Lung (tissue), 12 donors: ENCODE measurements around the gene STX8. TPM values are rescaled to one million over a fixed set of nuclear protein-coding genes. Genes with fewer than 3 reads are reported as not detected.
"Not testable (repeated sequence)": the region's sequence is repeated elsewhere in the genome, so short reads cannot be mapped to it uniquely, and the experiment has no call there.

Experiments used
- ATAC-seq: fragments of 200-7000 bp; cut with Tn5 transposase; one replicate; pipeline ENCODE4 v1.9.1; 2020; ENCODE audit warnings: moderate number of reproducible peaks; ENCODE audit not compliant: insufficient read depth, low FRiP score
- DNase-seq, 3 donors: peaks; one replicate each; pipeline ENCODE4 v3.0.0-alpha.2; 2013 to 2017
- H3K27ac ChIP-seq, 2 donors: one replicate each; pipeline ENCODE4 v1.5.1; 2013; ENCODE audit warnings: mild to moderate bottlenecking in 2 of 2, moderate library complexity in 2 of 2, control low read depth in 1 of 2, inconsistent platforms in 1 of 2, low read depth in 1 of 2, low read length in 1 of 2
- H3K27me3 ChIP-seq, 3 donors: one replicate each; pipeline ENCODE4 v1.5.1; 2013; ENCODE audit warnings: low read length in 2 of 3; ENCODE audit not compliant: control insufficient read depth in 3 of 3, insufficient read depth in 3 of 3
- H3K36me3 ChIP-seq, 4 donors: one replicate each; pipeline ENCODE4 v1.5.1; 2013; ENCODE audit warnings: low read length in 4 of 4, mild to moderate bottlenecking in 1 of 4, moderate library complexity in 1 of 4; ENCODE audit not compliant: control insufficient read depth in 4 of 4, insufficient read depth in 4 of 4
- H3K4me1 ChIP-seq, 5 donors: one replicate each; pipeline ENCODE4 v1.5.1; 2013; ENCODE audit warnings: low read length in 5 of 5, mild to moderate bottlenecking in 2 of 5, moderate library complexity in 1 of 5; ENCODE audit not compliant: control insufficient read depth in 5 of 5, insufficient read depth in 5 of 5
- H3K4me3 ChIP-seq: one replicate; pipeline ENCODE4 v1.5.1; 2013; ENCODE audit warnings: mild to moderate bottlenecking, control low read depth, moderate library complexity
- H3K9ac ChIP-seq, 2 donors: one replicate each; pipeline ENCODE4 v1.5.1; 2013; ENCODE audit warnings: low read length in 2 of 2, control low read depth in 1 of 2; ENCODE audit not compliant: insufficient read depth in 1 of 2
- H3K9me3 ChIP-seq, 4 donors: one replicate each; pipeline ENCODE4 v1.5.1; 2013; ENCODE audit warnings: low read length in 3 of 4, mild to moderate bottlenecking in 1 of 4, moderate library complexity in 1 of 4; ENCODE audit not compliant: control insufficient read depth in 4 of 4, insufficient read depth in 3 of 4
- CTCF ChIP-seq: IDR thresholded peaks from 2 replicates; pipeline ENCODE4 v1.5.1; 2012; ENCODE audit warnings: mild to moderate bottlenecking; ENCODE audit errors: control extremely low read depth, extremely low read depth
- WGBS, 2 donors: extraction: QIAGEN DNeasy Blood & Tissue Kit; methylation state at CpG; one replicate each; pipeline ENCODE4 v1.1.7; 2013; 5-methylcytosine and 5-hydroxymethylcytosine counted together
- polyA plus RNA-seq, 2 donors: library from polyadenylated mRNA; stranded (reverse); fragments of 200-250 nt; gene quantifications; one replicate each; pipeline ENCODE4 v1.2.1, GENCODE V29; 2013
- total RNA-seq, 2 donors: library from RNA; depleted of rRNA in 1 of 2; stranded (reverse); fragments of >200 nt in 1 of 2; gene quantifications; one replicate each; pipeline ENCODE4 v1.2.1, GENCODE V29; 2014 to 2021
- donor health status: control.
- donor health status: control.
- donor health status: Bipolar disorder and iron deficiency.
- donor health status: healthy.
- donor health status: DM: yes; HTN: yes; CAD: no.

The STX8 gene
- total and polyA plus RNA-seq, 4 donors, result 36.5 to 81.1 (median 63.2) TPM

GRCh38 chr17:9356488-9356911 lies 219.1 kb downstream of the STX8 start:
- no peaks in the 10 kb centered on the region for H3K36me3 ChIP-seq
- H3K27me3 ChIP-seq, result no peaks in the 10 kb centered on the region
- H3K9me3 ChIP-seq, result no peaks in the 10 kb centered on the region
- peaks cover 0 to 9% (median 2%) of the 10 kb centered on the region in 5 donors for H3K4me1 ChIP-seq
- H3K27ac ChIP-seq, result no peak overlapping the region
- DNase-seq, result peak in 1 of 3 donors; percentile 13
- 51 to 79% methylated on average over 3 of the region's 3 CpGs for WGBS, 2 donors
- no peak for TF ChIP-seq CTCF
- H3K4me3 ChIP-seq, result no peak overlapping the region
- ATAC-seq, result no peak
- no peak overlapping the region for H3K9ac ChIP-seq

GRCh38 chr17:9355846-9356245 lies 219.8 kb downstream of the STX8 start:
- Histone ChIP-seq H3K27ac (no peak overlapping the region), H3K27me3 (no peaks in the 10 kb centered on the region), H3K4me1 (peaks cover 0 to 5% (median 0%) of the 10 kb centered on the region in 5 donors), H3K36me3 (no peaks in the 10 kb centered on the region), H3K4me3 (no peak overlapping the region), H3K9me3 (no peaks in the 10 kb centered on the region), H3K9ac (no peak overlapping the region)
- WGBS, 2 donors, result 73 to 88% methylated on average over 3 of the region's 3 CpGs
- TF ChIP-seq CTCF, result no peak
- no peak for DNase-seq
- no peak for ATAC-seq

- DNase-seq, H3K36me3 ChIP-seq, H3K9ac ChIP-seq, H3K9me3 ChIP-seq, H3K27ac ChIP-seq, H3K27me3 ChIP-seq, ATAC-seq, H3K4me1 ChIP-seq, H3K4me3 ChIP-seq: not testable (repeated sequence)
- WGBS, 2 donors, result 92 to 96% methylated on average over 9 to 10 of the region's 10 CpGs
Observed at GRCh38 chr17:9355231-9355630, 220.4 kb downstream of the STX8 start.

GRCh38 chr17:9350080-9350479 lies 225.5 kb downstream of the STX8 start:
- DNase-seq, result no peak
- Histone ChIP-seq H3K4me3 (no peak overlapping the region), H3K9ac (no peak overlapping the region), H3K27ac (no peak overlapping the region), H3K27me3 (no peaks in the 10 kb centered on the region), H3K9me3 (no peaks in the 10 kb centered on the region), H3K36me3 (no peaks in the 10 kb centered on the region), H3K4me1 (no peaks in the 10 kb centered on the region)
- no peak for TF ChIP-seq CTCF
- no peak for ATAC-seq
- WGBS, 2 donors, result 47 to 75% methylated on average over 6 of the region's 6 CpGs
